Chondrocyte (in vitro differentiated cells): ENCODE results near the gene FAM204A. TPM values are rescaled to one million over a fixed set of nuclear protein-coding genes. Genes with fewer than 3 reads are reported as not detected.
A peak's percentile ranks its signal among the peaks of the same experiment; 100 is the strongest.

ENCODE experiments used
- DNase-seq: peaks from one replicate; pipeline ENCODE4 v3.0.0; 2021; ENCODE audit warnings: mixed read lengths, low spot score
- H3K27ac Mint-ChIP-seq: one replicate; pipeline ENCODE4 v1.8.0; 2021; ENCODE audit warnings: mild to moderate bottlenecking, moderate library complexity, mixed read lengths; ENCODE audit not compliant: unreplicated experiment
- H3K27me3 Mint-ChIP-seq: 2 replicates; pipeline ENCODE4 v1.8.0; 2021; ENCODE audit warnings: low read depth, mixed read lengths
- H3K36me3 Mint-ChIP-seq: 2 replicates; pipeline ENCODE4 v1.8.0; 2021; ENCODE audit warnings: low read depth, mixed read lengths
- H3K4me1 Mint-ChIP-seq: 2 replicates; pipeline ENCODE4 v1.8.0; 2021; ENCODE audit warnings: low read depth, mild to moderate bottlenecking, mixed read lengths
- H3K4me3 Mint-ChIP-seq: one replicate; pipeline ENCODE4 v1.8.0; 2021; ENCODE audit warnings: mild to moderate bottlenecking, moderate library complexity, mixed read lengths; ENCODE audit not compliant: unreplicated experiment
- H3K9me3 Mint-ChIP-seq: 2 replicates; pipeline ENCODE4 v1.8.0; 2021; ENCODE audit warnings: low read depth, mixed read lengths
- CTCF ChIP-seq: fragments of 200-600 bp; sonication (generic); IDR thresholded peaks from 2 replicates; pipeline ENCODE4 v1.5.0; 2021; ENCODE audit warnings: antibody characterized with exemption, mild to moderate bottlenecking, moderate library complexity
- total RNA-seq: library from RNA; stranded (reverse); gene quantifications from 3 replicates; pipeline ENCODE4 v1.2.1, GENCODE V29; 2021

FAM204A gene
- total RNA-seq, 1 donor from 2014 or later: 63.2 TPM

GRCh38 chr10:118309911-118310310 lies 32.2 kb downstream of the FAM204A start:
- H3K4me3 Mint-ChIP-seq: no peak overlapping the region
- TF ChIP-seq CTCF: no peak
- no peak overlapping the region for H3K27ac Mint-ChIP-seq
- no peak for DNase-seq
- peaks cover 26% of the 10 kb centered on the region for H3K36me3 Mint-ChIP-seq
- peaks cover 21% of the 10 kb centered on the region for H3K4me1 Mint-ChIP-seq
- H3K27me3 Mint-ChIP-seq: no peaks in the 10 kb centered on the region
- H3K9me3 Mint-ChIP-seq: no peaks in the 10 kb centered on the region

- no peak overlapping the region for H3K27ac Mint-ChIP-seq
- H3K27me3 Mint-ChIP-seq: no peaks in the 10 kb centered on the region
- no peak for DNase-seq
- peaks cover 33% of the 10 kb centered on the region for H3K36me3 Mint-ChIP-seq
- TF ChIP-seq CTCF: peak; percentile 16
- no peak overlapping the region for H3K4me3 Mint-ChIP-seq
- H3K9me3 Mint-ChIP-seq: no peaks in the 10 kb centered on the region
- peaks cover 21% of the 10 kb centered on the region for H3K4me1 Mint-ChIP-seq
Observed at GRCh38 chr10:118308664-118309063, 33.5 kb downstream of the FAM204A start.

- no peak for TF ChIP-seq CTCF
- Mint-ChIP-seq H3K27me3 (no peaks in the 10 kb centered on the region), H3K27ac (no peak overlapping the region)
Observed at GRCh38 chr10:118307859-118308258, 34.3 kb downstream of the FAM204A start.

GRCh38 chr10:118307220-118307619 lies 34.9 kb downstream of the FAM204A start:
- Mint-ChIP-seq H3K36me3 (peaks cover 31% of the 10 kb centered on the region), H3K4me3 (no peak overlapping the region), H3K4me1 (peaks cover 21% of the 10 kb centered on the region), H3K9me3 (no peaks in the 10 kb centered on the region), H3K27ac (no peak overlapping the region), H3K27me3 (no peaks in the 10 kb centered on the region)
- DNase-seq: no peak
- no peak for TF ChIP-seq CTCF

More at GRCh38 chr10:118307859-118308258, 34.3 kb downstream of the FAM204A start:
- Mint-ChIP-seq H3K9me3 (no peaks in the 10 kb centered on the region), H3K36me3 (peaks cover 31% of the 10 kb centered on the region), H3K4me3 (no peak overlapping the region), H3K4me1 (peaks cover 21% of the 10 kb centered on the region)
- DNase-seq: no peak

GRCh38 chr10:118305730-118306129 lies 36.4 kb downstream of the FAM204A start:
- TF ChIP-seq CTCF: no peak
- no peak for DNase-seq
- Mint-ChIP-seq H3K9me3 (no peaks in the 10 kb centered on the region), H3K27me3 (no peaks in the 10 kb centered on the region), H3K4me3 (no peak overlapping the region), H3K4me1 (peaks cover 6% of the 10 kb centered on the region), H3K36me3 (peaks cover 27% of the 10 kb centered on the region), H3K27ac (no peak overlapping the region)
